HG03558 (cell line): ENCODE results near the gene LFNG.

ENCODE experiments used
- ATAC-seq: cut with Tn5 transposase; IDR thresholded peaks from one replicate; pipeline ENCODE4 v1.9.1; 2021; ENCODE audit warnings: moderate number of reproducible peaks; ENCODE audit not compliant: unreplicated experiment; ENCODE audit errors: extremely low read depth

Gene LFNG

GRCh38 chr7:2482725-2483451 lies 36.7 kb upstream of the LFNG start:
- no peak for ATAC-seq

- ATAC-seq = no peak
These were observed 36.1 kb upstream of the LFNG start for GRCh38 chr7:2483494-2483893.

DNA sequence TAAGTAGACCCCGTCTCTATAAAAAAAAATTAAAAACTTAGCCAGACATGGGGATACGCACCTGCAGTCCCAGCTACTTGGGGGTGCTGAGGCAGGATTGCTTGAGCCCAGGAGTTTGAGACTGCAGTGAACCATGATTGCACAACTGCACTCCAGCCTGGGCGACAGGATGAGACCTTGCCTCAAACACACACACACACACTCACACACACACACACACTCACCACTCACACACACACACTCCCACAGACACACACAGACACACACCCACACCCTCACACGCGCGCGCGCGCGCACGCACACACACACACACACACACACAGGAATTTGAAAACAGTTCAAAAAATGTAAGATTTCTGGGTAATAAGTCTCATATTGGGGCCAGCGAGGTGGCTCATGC lies 34.7 kb upstream of the LFNG start:
- no peak for ATAC-seq

- no peak for ATAC-seq
These were observed 31.8 kb upstream of the LFNG start for GRCh38 chr7:2487586-2488271.

DNA sequence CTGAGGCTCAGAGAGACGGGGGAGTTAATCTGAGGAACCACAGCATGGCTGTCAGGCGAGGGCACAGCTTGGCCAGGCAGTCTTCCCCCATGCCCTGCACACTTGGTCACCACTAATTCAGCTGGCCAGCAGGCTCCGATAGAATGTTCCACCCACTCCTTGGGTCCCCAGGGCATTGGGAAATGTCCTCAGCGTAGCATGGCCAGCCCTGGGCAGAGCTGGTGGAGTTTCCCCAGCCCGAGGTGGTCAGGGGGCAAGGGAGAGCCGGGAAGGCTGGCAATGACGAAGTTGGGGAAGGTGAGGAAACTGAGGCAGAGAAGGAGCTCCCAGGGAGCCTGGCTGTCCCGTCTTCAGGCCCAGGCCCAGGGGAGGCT lies 31.3 kb upstream of the LFNG start:
- no peak for ATAC-seq

GRCh38 chr7:2488681-2489080 lies 30.9 kb upstream of the LFNG start:
- ATAC-seq = no peak

DNA sequence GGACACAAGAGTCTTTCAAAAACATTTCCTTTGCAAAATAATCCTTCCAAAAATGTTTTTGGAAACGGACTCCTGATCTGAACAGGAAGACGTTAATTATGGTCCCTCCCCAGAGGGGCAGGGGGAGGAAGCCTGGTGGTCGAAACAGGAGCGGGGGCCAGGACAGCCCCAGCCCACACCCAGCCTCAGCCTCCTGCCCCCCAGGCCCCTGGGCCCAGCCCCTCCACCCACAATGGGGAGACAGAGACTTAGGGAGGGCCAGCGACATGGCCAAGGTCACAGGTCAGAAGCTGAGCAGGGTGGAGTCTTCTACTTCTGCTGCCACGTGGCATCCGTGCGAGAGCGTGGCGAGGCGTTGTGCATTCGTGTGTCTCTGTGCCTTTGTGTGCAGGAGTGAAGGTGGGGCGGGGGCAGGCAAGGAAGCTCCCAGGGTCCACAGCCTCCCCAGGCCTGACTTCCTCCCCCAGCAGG lies 29.4 kb upstream of the LFNG start:
- ATAC-seq = no peak

DNA sequence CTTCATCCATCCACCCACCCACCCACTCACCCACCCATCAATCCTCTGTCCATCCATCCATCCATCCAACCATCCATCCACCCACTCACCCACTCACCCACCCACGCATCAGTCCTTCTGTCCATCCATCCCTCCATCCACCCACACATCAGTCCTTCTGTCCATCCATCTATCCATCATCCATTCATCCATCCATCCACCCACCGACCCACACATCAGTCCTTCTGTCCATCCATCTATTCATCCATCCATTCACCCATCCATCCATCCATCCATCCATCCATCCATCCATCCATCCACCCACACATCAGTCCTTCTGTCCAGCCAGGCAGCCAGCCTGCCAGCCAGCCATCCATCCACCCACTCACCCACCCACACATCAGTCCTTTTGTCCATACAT lies 27.5 kb upstream of the LFNG start:
- ATAC-seq = no peak

GRCh38 chr7:2493205-2494164 lies 26.1 kb upstream of the LFNG start:
- ATAC-seq = no peak

GRCh38 chr7:2494191-2495130 lies 25.1 kb upstream of the LFNG start:
- no peak for ATAC-seq

GRCh38 chr7:2495418-2496299 lies 23.9 kb upstream of the LFNG start:
- ATAC-seq = no peak

DNA sequence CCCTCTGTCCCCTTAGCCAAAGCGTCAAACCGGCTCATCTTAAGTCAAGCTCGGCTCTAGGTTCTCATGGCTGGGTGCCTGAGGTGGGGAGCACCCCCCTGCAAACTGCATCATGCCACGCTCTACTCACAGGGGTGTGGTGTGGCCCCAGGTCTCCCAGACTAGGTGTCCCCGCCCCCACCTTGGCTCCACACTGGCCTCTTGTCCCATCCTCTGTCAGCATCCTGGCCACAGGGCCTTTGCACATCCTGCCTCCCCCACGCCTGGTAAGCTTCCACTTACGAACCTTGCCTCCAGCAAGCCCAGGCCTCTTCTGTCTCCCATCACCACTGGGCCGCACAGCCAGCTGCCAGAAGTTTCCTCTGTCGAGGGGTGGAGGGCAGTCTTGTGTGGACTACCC lies 23.2 kb upstream of the LFNG start:
- no peak for ATAC-seq

- no peak for ATAC-seq
These were observed 22.5 kb upstream of the LFNG start for GRCh38 chr7:2497065-2497464.

DNA sequence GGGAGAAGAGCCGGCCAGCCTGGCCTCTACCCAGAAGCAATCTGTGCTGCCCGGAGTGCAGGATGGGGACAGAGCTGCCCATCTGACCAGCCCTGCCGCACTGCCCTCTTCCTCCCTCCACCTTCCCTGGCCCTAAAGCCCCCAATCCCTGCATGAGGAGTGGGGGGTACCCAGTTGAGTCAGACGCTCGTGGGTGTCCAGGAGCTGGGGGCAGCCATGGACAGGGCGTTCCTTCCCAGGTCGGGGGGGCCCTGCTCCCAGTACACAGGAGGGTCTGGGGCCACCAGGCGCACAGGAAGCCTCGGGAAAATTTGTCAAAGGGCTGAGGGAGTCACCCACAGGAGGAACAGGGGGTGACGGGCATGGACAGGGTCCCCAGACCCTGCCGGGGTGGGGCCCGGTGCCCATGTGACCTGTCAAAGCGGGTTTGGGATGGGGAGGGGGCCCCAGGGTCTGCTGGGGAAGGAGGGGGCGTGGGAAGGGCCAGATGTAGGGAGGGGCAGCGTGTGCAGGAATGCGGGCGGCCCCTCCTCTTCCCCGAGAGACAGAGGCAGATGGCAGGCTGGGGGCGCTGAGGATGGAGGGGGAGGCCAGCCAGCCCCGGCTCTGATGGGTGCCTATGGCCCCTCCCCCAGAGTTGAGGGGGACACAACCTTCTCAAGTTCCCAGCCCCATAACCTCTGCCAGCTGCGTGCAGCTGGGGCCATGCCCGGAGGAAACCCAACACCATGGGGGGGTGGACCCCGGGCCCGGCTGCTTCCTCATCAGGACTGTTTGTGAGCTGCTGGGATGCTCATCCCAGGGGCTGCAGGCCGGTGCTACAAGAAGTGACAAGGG lies 21.9 kb upstream of the LFNG start:
- ATAC-seq = no peak

DNA sequence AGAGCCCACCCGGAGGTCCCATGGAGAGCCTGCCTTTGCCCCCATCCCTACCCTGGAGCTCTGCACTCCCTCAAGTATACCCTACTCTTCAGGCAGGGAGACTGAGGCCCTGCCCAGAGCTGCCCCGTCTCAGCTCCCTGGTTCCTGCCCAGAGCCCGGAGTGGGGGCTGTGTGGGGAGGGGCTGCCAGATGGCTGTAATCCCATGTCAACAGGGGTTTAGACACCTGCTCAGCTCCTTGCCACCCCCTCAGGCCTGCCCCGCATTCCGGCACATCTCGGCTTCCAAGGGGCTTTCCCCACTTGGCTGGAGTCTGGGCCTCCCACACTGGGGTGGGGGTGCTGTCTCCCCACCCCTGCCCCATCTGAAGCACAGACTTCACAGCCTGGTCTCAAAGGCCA lies 20.9 kb upstream of the LFNG start:
- no peak for ATAC-seq

DNA sequence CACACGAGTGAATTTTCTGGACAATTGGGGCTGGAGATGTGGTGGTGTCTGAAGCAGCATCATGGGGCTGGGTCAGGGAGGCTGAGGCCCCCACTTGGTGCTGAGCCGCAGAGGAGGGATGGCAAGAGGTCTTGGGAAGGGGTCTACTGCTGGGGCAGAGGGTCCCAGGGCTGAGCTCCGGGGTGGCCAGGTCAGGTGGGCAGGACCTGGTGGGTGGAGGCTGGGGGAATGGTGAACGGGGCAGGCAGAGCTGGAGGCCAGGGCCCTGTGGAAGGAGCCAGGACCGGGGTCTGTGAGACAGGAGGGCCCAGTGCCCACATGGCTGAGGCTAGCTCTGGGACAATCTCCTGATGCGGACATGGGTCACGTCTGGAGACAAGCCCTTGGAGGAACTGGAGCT lies 20.4 kb upstream of the LFNG start:
- ATAC-seq = no peak

DNA sequence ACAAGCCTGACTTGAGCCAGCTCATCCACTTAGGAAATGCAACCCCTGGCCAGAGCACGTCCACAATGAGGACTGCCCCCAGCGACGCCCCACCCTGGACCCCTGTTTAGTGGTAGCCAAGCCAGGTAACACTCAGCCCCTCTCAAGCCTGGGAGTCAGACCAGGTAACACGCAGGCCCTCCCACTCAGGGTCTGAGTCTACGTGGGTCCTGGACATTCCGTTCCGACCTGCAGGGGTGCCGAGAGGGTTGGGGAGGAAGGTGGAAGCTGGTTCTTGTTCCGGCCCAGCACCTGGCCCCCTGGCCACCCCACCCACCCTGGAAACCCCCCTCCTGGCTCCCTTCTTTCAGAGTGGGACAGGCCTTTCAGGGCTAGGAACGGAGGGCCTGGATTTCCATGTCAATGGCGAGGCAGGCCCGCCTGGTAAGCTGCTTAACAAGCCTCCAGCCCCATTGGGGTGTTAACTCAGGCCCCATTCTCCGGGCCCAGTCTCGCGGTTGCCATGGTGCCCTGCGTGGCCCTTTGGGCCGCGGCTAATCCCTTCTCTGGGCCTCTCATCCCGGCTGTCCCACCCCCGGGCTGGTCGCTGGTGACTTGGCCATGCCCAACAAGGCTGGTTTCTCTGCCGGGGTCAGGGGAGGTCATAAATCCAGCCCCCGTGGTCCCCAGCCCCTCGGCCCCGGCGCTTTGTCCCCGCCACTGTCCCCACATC lies 19.7 kb upstream of the LFNG start:
- no peak for ATAC-seq
